K562 (cell line): ENCODE results near the gene KRTAP5-1. TPM values are rescaled to one million over a fixed set of nuclear protein-coding genes. Genes with fewer than 3 reads are reported as not detected.

Experiments used
- ATAC-seq: fragments of 200-7000 bp; cut with Tn5 transposase; 3 replicates; pipeline ENCODE4 v1.9.1; 2020; ENCODE audit warnings: moderate library complexity
- BruUV-seq: library from RNA; stranded (reverse); fragments of 400-500 nt; replicated peaks from 2 replicates; lab custom pipeline; 2021; lab: Mats Ljungman, UMichigan
- CTCF ChIA-PET: fragments of 300-600 bp; formaldehyde crosslinking; extraction: SDS; loops from one replicate; lab custom pipeline; 2021; ENCODE audit warnings: low intra/inter-chr PET ratio; lab: Yijun Ruan, JAX
- POLR2A ChIA-PET: fragments of 300-600, 350-650 bp; sonication (Branson Sonifier 250); formaldehyde crosslinking; extraction: SDS; loops from one replicate; lab custom pipeline; 2021; ENCODE audit warnings: antibody characterized with exemption, inconsistent platforms; lab: Yijun Ruan, JAX
- DNase-seq, 4 experiments: peaks; one replicate each; pipeline versions ENCODE4 v3.0.0 to v3.0.0-alpha.2; 2011 to 2018; ENCODE audit warnings: low spot score in 3 of 4, mixed read lengths in 3 of 4; ENCODE audit errors: extremely low read depth in 1 of 4
- FAIRE-seq: peaks from 2 replicates; lab custom pipeline; 2011; peaks lifted over from hg19 to GRCh38; lab: Jason Lieb, UNC
- H2AFZ ChIP-seq: 2 replicates; pipeline ENCODE4 v1.6.0; 2011; ENCODE audit warnings: low read depth, low read length, control low read depth, inconsistent platforms
- H3K27ac ChIP-seq: fragments of 200-600 bp; 3 replicates; pipeline ENCODE4 v1.8.0; 2011; ENCODE audit warnings: low read depth, mild to moderate bottlenecking, control low read depth, inconsistent platforms, low read length, moderate library complexity, mixed read lengths; ENCODE audit errors: extremely low read depth
- H3K27me3 ChIP-seq, 2 experiments: fragments of 300-600 bp in 1 of 2; 2 replicates in 1 of 2; 3 replicates in 1 of 2; pipeline versions ENCODE4 v1.6.0 to v1.8.0; 2011; ENCODE audit warnings: inconsistent platforms in 2 of 2, low read length in 2 of 2, mild to moderate bottlenecking in 1 of 2, mixed read lengths in 1 of 2, moderate library complexity in 1 of 2; ENCODE audit not compliant: control insufficient read depth in 2 of 2, insufficient read depth in 2 of 2
- H3K36me3 ChIP-seq: fragments of 300-600 bp; 3 replicates; pipeline ENCODE4 v1.8.0; 2011; ENCODE audit warnings: mild to moderate bottlenecking, low read length, inconsistent platforms; ENCODE audit not compliant: control insufficient read depth, insufficient read depth
- H3K4me1 ChIP-seq, 2 experiments: fragments of 200-600 bp in 1 of 2; replicated peaks in 1 of 2; 2 replicates in 1 of 2; 3 replicates in 1 of 2; pipeline versions ENCODE4 v1.5.1 to v1.8.0; 2011; ENCODE audit warnings: inconsistent platforms in 2 of 2, low read length in 2 of 2, mild to moderate bottlenecking in 1 of 2, mixed read lengths in 1 of 2, moderate library complexity in 1 of 2; ENCODE audit not compliant: control insufficient read depth in 2 of 2, insufficient read depth in 2 of 2
- H3K4me2 ChIP-seq: 2 replicates; pipeline ENCODE4 v1.6.1; 2011; ENCODE audit warnings: low read length, control low read depth, inconsistent platforms, mixed read lengths; ENCODE audit not compliant: insufficient read depth
- H3K4me3 ChIP-seq: fragments of 200-600 bp; sonication (generic), shearing (Covaris generic); 2 replicates; pipeline ENCODE4 v1.5.1; 2016; ENCODE audit warnings: control low read depth, inconsistent platforms
- H3K79me2 ChIP-seq: fragments of 200-600 bp; 3 replicates; pipeline ENCODE4 v1.8.0; 2011; ENCODE audit warnings: low read length, inconsistent platforms; ENCODE audit not compliant: control insufficient read depth, insufficient read depth
- H3K9ac ChIP-seq, 2 experiments: 2 replicates each; pipeline versions ENCODE4 v1.6.0 to v1.6.1; 2011; ENCODE audit warnings: low read depth in 2 of 2, low read length in 2 of 2, control low read depth in 1 of 2, inconsistent platforms in 1 of 2, mild to moderate bottlenecking in 1 of 2, mixed read lengths in 1 of 2; ENCODE audit not compliant: insufficient read depth in 1 of 2
- H3K9me1 ChIP-seq: one replicate; pipeline ENCODE4 v1.6.0; 2011; ENCODE audit warnings: inconsistent platforms, mild to moderate bottlenecking, low read length, moderate library complexity; ENCODE audit not compliant: control insufficient read depth, insufficient read depth
- H3K9me3 ChIP-seq: replicated peaks from 2 replicates; pipeline ENCODE4 v1.5.1; 2011; ENCODE audit warnings: low read depth, low read length, inconsistent platforms; ENCODE audit not compliant: control insufficient read depth, insufficient read depth
- H4K20me1 ChIP-seq: replicated peaks from 2 replicates; pipeline ENCODE4 v1.6.1; 2011; ENCODE audit warnings: low read length, inconsistent platforms, mixed read lengths; ENCODE audit not compliant: control insufficient read depth, insufficient read depth
- ADNP ChIP-seq: fragments of 200-800 bp; sonication (Bioruptor generic); IDR thresholded peaks from 2 replicates; pipeline ENCODE4 v1.6.1; 2016; ENCODE audit warnings: missing genetic modification characterization, missing compliant biosample characterization
- CREB3 ChIP-seq: fragments of 450-650 bp; conservative IDR thresholded peaks from 2 replicates; pipeline ENCODE4 v1.6.1; 2016; ENCODE audit warnings: missing genetic modification characterization, low read depth, mild to moderate bottlenecking, missing compliant biosample characterization, moderate library complexity
- CSDE1 ChIP-seq, 2 experiments: fragments of 450-650 bp; IDR thresholded peaks; 2 replicates each; pipeline ENCODE4 v1.6.1; 2016; ENCODE audit warnings: mild to moderate bottlenecking in 1 of 2
- DLX4 ChIP-seq: fragments of 250-450 bp; sonication (Bioruptor Pico); IDR thresholded peaks from 2 replicates; pipeline ENCODE4 v1.6.1; 2021; ENCODE audit warnings: mild to moderate bottlenecking
- HNRNPL ChIP-seq: fragments of 200-400 bp; formaldehyde crosslinking; IDR thresholded peaks from 2 replicates; pipeline ENCODE4 v1.6.1; 2017; ENCODE audit warnings: low read depth, mild to moderate bottlenecking, low read length
- MCM3 ChIP-seq: fragments of 450-650 bp; IDR thresholded peaks from 2 replicates; pipeline ENCODE4 v1.6.1; 2016
- MITF ChIP-seq: IDR thresholded peaks from 2 replicates; pipeline ENCODE4 v1.6.1; 2014; ENCODE audit warnings: antibody characterized with exemption
- POLR2A ChIP-seq: fragments of 450-650 bp; conservative IDR thresholded peaks from 2 replicates; pipeline ENCODE4 v1.6.1; 2016
- POLR2B ChIP-seq: fragments of 450-650 bp; IDR thresholded peaks from 2 replicates; pipeline ENCODE4 v1.6.1; 2018; ENCODE audit warnings: low read depth; ENCODE audit not compliant: partially characterized antibody
- ZNF24 ChIP-seq: fragments of 450-650 bp; IDR thresholded peaks from 2 replicates; pipeline ENCODE4 v1.6.1; 2016
- ZNF431 ChIP-seq: sonication (generic); formaldehyde crosslinking; IDR thresholded peaks from 2 replicates; pipeline ENCODE4 v1.8.0; 2022; ENCODE audit warnings: mild to moderate bottlenecking, missing genetic modification reagents
- ZNF584 ChIP-seq: fragments of 200-800 bp; sonication (Bioruptor generic); IDR thresholded peaks from 2 replicates; pipeline ENCODE4 v1.6.1; 2016; ENCODE audit warnings: low read depth, mild to moderate bottlenecking, missing genetic modification characterization, missing compliant biosample characterization
- ZNF75A ChIP-seq: fragments of 450-650 bp; formaldehyde crosslinking; IDR thresholded peaks from 2 replicates; pipeline ENCODE4 v1.4.0; 2020; ENCODE audit warnings: mild to moderate bottlenecking
- ZNF830 ChIP-seq: fragments of 250-450 bp; sonication (Bioruptor Pico); IDR thresholded peaks from 2 replicates; pipeline ENCODE4 v1.5.0; 2021; ENCODE audit warnings: mild to moderate bottlenecking
- WGBS: fragments of 100-300 bp; shearing (Covaris generic); methylation state at CpG from one replicate; pipeline ENCODE4 v1.1.6; 2016; ENCODE audit warnings: low coverage, mixed read lengths; ENCODE audit not compliant: insufficient coverage; ENCODE audit errors: missing lambda C conversion rate; 5-methylcytosine and 5-hydroxymethylcytosine counted together
- in situ Hi-C: fragments of 300-500 bp; cut with MboI; formaldehyde crosslinking; loops from 4 replicates; pipeline ENCODE4 v1.15.0; 2018; ENCODE audit warnings: inconsistent platforms, mixed read lengths
- intact Hi-C: fragments of 100-400 bp; cut with micrococcal nuclease; formaldehyde crosslinking; loops from 2 replicates; pipeline ENCODE4 v1.14.2; 2022
- polyA plus RNA-seq, 8 experiments: library from polyadenylated mRNA; depleted of rRNA in 4 of 8; stranded (reverse) in 5 of 8; unstranded in 3 of 8; fragments of >200 nt; fragmentation: Nextera tagmentation in 2 of 8; fragmentation: Illumina TruSeq in 1 of 8; extraction: Ambion mirVana in 2 of 8; extraction: Trizol in 1 of 8; gene quantifications; 2 replicates each; pipeline versions ENCODE4 v1.2.1 to v1.2.3, GENCODE V29; 2011 to 2014; ENCODE audit warnings: inconsistent platforms in 1 of 8, missing spikeins in 1 of 8
- total RNA-seq, 7 experiments: library from RNA; depleted of rRNA in 6 of 7; stranded (reverse); fragments of >200 nt in 6 of 7; fragmentation: Illumina TruSeq in 2 of 7; extraction: Trizol in 2 of 7; gene quantifications; 2 replicates each; pipeline versions ENCODE4 v1.2.1 to v1.2.3, GENCODE V29; 2011 to 2021; ENCODE audit warnings: low replicate concordance in 1 of 7
- TF ChIP-seq, protein P1 (sequence below): sonication (generic); formaldehyde crosslinking; IDR thresholded peaks from 2 replicates; pipeline ENCODE4 v1.4.0; 2020; ENCODE audit warnings: mild to moderate bottlenecking, missing genetic modification reagents

The KRTAP5-1 gene
- total and polyA plus RNA-seq, 9 of the 15 experiments (the other 6 are each of a cell fraction or from before 2014, with no cell fraction given) = not detected

DNA sequence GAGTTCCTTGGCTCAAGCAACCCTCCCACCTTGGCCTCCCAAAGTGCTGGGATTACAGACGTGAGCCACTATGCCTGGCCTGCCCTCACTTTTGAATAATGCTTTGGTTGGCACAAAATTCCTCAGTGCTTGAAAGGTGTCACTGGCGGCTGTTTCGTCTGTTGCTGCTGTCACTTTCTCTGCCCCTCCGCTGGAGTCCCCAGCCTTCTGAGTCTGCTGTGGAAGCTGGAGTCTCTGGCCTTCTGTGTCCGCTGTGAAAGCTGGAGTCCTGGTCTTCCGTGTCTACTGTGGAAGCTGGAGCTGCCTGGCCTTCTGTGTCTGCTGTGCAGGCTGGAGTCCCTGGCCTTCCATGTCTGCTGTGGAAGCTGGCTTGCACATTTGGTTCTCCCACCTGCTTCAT lies 4.9 kb upstream of the KRTAP5-1 start:
- TF ChIP-seq ADNP (tag) (no peak), POLR2A (no peak), ZNF584 (CRISPR knock-in tag) (no peak), MITF (no peak), ZNF431 (CRISPR knock-in tag) (no peak), ZNF75A (no peak), CREB3 (tag) (no peak), CSDE1 (IDR thresholded peaks at IDR 0.05) (no peak), ZNF830 (no peak), ZNF24 (no peak), DLX4 (CRISPR knock-in tag) (no peak), POLR2B (no peak), HNRNPL (no peak), MCM3 (no peak)
- TF ChIP-seq, protein P1, sequence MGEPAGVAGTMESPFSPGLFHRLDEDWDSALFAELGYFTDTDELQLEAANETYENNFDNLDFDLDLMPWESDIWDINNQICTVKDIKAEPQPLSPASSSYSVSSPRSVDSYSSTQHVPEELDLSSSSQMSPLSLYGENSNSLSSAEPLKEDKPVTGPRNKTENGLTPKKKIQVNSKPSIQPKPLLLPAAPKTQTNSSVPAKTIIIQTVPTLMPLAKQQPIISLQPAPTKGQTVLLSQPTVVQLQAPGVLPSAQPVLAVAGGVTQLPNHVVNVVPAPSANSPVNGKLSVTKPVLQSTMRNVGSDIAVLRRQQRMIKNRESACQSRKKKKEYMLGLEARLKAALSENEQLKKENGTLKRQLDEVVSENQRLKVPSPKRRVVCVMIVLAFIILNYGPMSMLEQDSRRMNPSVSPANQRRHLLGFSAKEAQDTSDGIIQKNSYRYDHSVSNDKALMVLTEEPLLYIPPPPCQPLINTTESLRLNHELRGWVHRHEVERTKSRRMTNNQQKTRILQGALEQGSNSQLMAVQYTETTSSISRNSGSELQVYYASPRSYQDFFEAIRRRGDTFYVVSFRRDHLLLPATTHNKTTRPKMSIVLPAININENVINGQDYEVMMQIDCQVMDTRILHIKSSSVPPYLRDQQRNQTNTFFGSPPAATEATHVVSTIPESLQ (CRISPR knock-in tag) = no peak
- H2AFZ ChIP-seq = no peak overlapping the region
- DNase-seq (no peak), FAIRE-seq (no peak), ATAC-seq (no peak)
- H3K4me1 ChIP-seq = no peaks in the 10 kb centered on the region
- H4K20me1 ChIP-seq = no peaks in the 10 kb centered on the region; the same call in 1 of the 2 replicates
- no peaks in the 10 kb centered on the region for H3K9me1 ChIP-seq
- ChIA-PET POLR2A (no interaction called here), CTCF (no interaction called here)
- H3K27me3 ChIP-seq = peaks cover 10 to 29% of the 10 kb centered on the region in 2 experiments; a peak in 3 of 5 replicates
- in situ Hi-C loops = loop anchor here (5.0 kb wide), 1 partner anchor 37 kb away; the partner anchor contains the start of gene KRTAP5-5
- intact Hi-C loops = no loop called here
- no peak overlapping the region for H3K27ac ChIP-seq
- WGBS = 5% methylated on average over 4 of the region's 6 CpGs
- H3K9ac ChIP-seq = no peak overlapping the region
- BruUV-seq = no TSS peak
- H3K36me3 ChIP-seq = no peaks in the 10 kb centered on the region
- H3K9me3 ChIP-seq = no peaks in the 10 kb centered on the region
- H3K4me3 ChIP-seq = no peak overlapping the region
- H3K4me2 ChIP-seq = no peak overlapping the region
- H3K79me2 ChIP-seq = no peaks in the 10 kb centered on the region
